OCI-LY7 (cell line): ENCODE results near the gene GPATCH2.

ENCODE experiments used
- CTCF ChIP-seq: fragments of 200-600 bp; sonication (generic); conservative IDR thresholded peaks from 2 replicates; pipeline ENCODE4 v1.5.1; 2014; ENCODE audit warnings: mild to moderate bottlenecking, antibody characterized with exemption, low read length, moderate library complexity, mixed read lengths
- EZH2phosphoT487 ChIP-seq: fragments of 200-600 bp; sonication (generic); IDR thresholded peaks from 2 replicates; pipeline ENCODE4 v1.6.1; 2018; ENCODE audit warnings: low read depth, borderline replicate concordance, mild to moderate bottlenecking, mixed run types, antibody characterized with exemption, low read length, moderate library complexity, mixed read lengths

DNA sequence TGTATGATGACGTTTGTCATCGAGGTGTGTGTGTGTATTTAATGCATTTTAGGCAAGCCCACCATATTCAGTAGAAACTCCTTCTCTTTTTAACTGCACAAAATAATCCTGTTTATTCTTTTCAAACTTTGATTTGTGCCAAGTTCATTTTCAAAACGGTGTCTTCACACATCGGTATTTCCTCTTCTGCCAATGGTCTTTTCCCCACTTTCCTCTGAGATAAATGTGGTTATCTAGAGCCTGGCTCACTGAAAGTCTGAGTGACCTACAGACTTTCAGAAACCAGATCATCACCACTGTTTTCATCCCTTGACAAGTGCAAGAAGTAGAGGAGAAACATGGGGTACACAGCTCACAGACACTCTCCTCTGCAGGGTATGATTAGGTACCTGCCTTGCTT lies 69.4 kb downstream of the GPATCH2 start:
- TF ChIP-seq CTCF (no peak), EZH2phosphoT487 (no peak)
